HCT116 (cell line): ENCODE measurements around the gene CRADD. TPM values are rescaled to one million over a fixed set of nuclear protein-coding genes. Genes with fewer than 3 reads are reported as not detected.

Experiments
- ATAC-seq: fragments of 200-7000 bp; cut with Tn5 transposase; 2 replicates; pipeline ENCODE4 v1.9.1; 2020; ENCODE audit warnings: mild to moderate bottlenecking, moderate library complexity
- BruUV-seq: library from RNA; stranded (reverse); fragments of 400-500 nt; replicated peaks from 2 replicates; lab custom pipeline; 2021; lab: Mats Ljungman, UMichigan
- CTCF ChIA-PET: fragments of 300-600 bp; sonication (Branson Sonifier 250); formaldehyde crosslinking; loops from one replicate; lab custom pipeline; 2021; ENCODE audit warnings: antibody characterized with exemption; lab: Charles Lee
- POLR2A ChIA-PET: fragments of 300-600, 350-600 bp; sonication (Branson Sonifier 250); formaldehyde crosslinking; loops from one replicate; lab custom pipeline; 2021; ENCODE audit warnings: antibody characterized with exemption; lab: Charles Lee
- RAD21 ChIA-PET, 2 experiments: fragments of 300-600 bp; sonication (Branson Sonifier 250); formaldehyde crosslinking; loops; one replicate each; lab custom pipeline; 2023; ENCODE audit warnings: low total read pairs in 2 of 2; ENCODE audit not compliant: uncharacterized antibody in 2 of 2, unreplicated experiment in 2 of 2, low non-redundant PET in 1 of 2; lab: Charles Lee
- DNase-seq: peaks from one replicate; pipeline ENCODE4 v3.0.0-alpha.2; 2010; ENCODE audit warnings: low read depth, low spot score
- H2AFZ ChIP-seq: fragments of 200-600 bp; shearing (Covaris generic), sonication (generic); 2 replicates; pipeline ENCODE4 v1.6.1; 2017; ENCODE audit warnings: low read depth, mixed run types, mixed read lengths, antibody characterized with exemption, low read length; ENCODE audit not compliant: poor library complexity, severe bottlenecking
- H3K27ac ChIP-seq: 2 replicates; pipeline ENCODE4 v1.5.1; 2012; ENCODE audit warnings: low read depth, low read length
- H3K27me3 ChIP-seq: fragments of 200-600 bp; sonication (generic); 2 replicates; pipeline ENCODE4 v1.6.1; 2016; ENCODE audit warnings: mixed run types, low read length, mixed read lengths; ENCODE audit not compliant: insufficient read depth
- H3K36me3 ChIP-seq, 2 experiments: fragments of 200-500 bp in 1 of 2; fragments of 200-600 bp in 1 of 2; sonication (Bioruptor generic) in 1 of 2; sonication (generic) in 1 of 2; 2 replicates each; pipeline versions ENCODE4 v1.5.1 to v1.6.1; 2014 to 2016; ENCODE audit warnings: low read length in 2 of 2, inconsistent platforms in 1 of 2, mixed read lengths in 1 of 2, mixed run types in 1 of 2; ENCODE audit not compliant: insufficient read depth in 2 of 2, control insufficient read depth in 1 of 2
- H3K4me1 ChIP-seq, 2 experiments: fragments of 200-600 bp in 1 of 2; sonication (generic) in 1 of 2; 2 replicates each; pipeline versions ENCODE4 v1.5.1 to v1.6.1; 2012 to 2017; ENCODE audit warnings: low read length in 2 of 2, inconsistent platforms in 1 of 2, mild to moderate bottlenecking in 1 of 2, mixed read lengths in 1 of 2, mixed run types in 1 of 2, moderate library complexity in 1 of 2; ENCODE audit not compliant: insufficient read depth in 2 of 2, control insufficient read depth in 1 of 2
- H3K4me2 ChIP-seq: fragments of 200-600 bp; sonication (generic); 2 replicates; pipeline ENCODE4 v1.6.1; 2017; ENCODE audit warnings: mixed run types, low read length, mixed read lengths
- H3K4me3 ChIP-seq, 2 experiments: fragments of 200-600 bp in 1 of 2; sonication (generic) in 1 of 2; replicated peaks in 1 of 2; 2 replicates each; pipeline ENCODE4 v1.5.1; 2011 to 2016; ENCODE audit warnings: low read length in 2 of 2, control low read depth in 1 of 2, low read depth in 1 of 2, mild to moderate bottlenecking in 1 of 2, mixed read lengths in 1 of 2, mixed run types in 1 of 2
- H3K79me2 ChIP-seq: fragments of 200-600 bp; sonication (generic); 2 replicates; pipeline ENCODE4 v1.6.1; 2017; ENCODE audit warnings: mild to moderate bottlenecking, mixed run types, low read length, moderate library complexity, mixed read lengths; ENCODE audit not compliant: insufficient read depth
- H3K9ac ChIP-seq: fragments of 200-600 bp; sonication (generic); 2 replicates; pipeline ENCODE4 v1.6.1; 2016; ENCODE audit warnings: low read length, mixed read lengths
- H3K9me2 ChIP-seq: fragments of 200-600 bp; sonication (generic), shearing (Covaris generic); 2 replicates; pipeline ENCODE4 v1.6.1; 2017; ENCODE audit warnings: mixed run types, mild to moderate bottlenecking, moderate library complexity; ENCODE audit not compliant: insufficient read depth
- H3K9me3 ChIP-seq, 2 experiments: fragments of 200-500 bp in 1 of 2; fragments of 200-600 bp in 1 of 2; sonication (Bioruptor generic) in 1 of 2; sonication (generic) in 1 of 2; 2 replicates each; pipeline ENCODE4 v1.6.1; 2014 to 2017; ENCODE audit warnings: low read length in 2 of 2, mixed read lengths in 2 of 2, inconsistent platforms in 1 of 2, low read depth in 1 of 2, mild to moderate bottlenecking in 1 of 2, mixed run types in 1 of 2, moderate library complexity in 1 of 2; ENCODE audit not compliant: control insufficient read depth in 1 of 2, insufficient read depth in 1 of 2
- H4K20me1 ChIP-seq: fragments of 200-600 bp; sonication (generic), shearing (Covaris generic); 2 replicates; pipeline ENCODE4 v1.6.1; 2017; ENCODE audit warnings: mixed run types, mild to moderate bottlenecking, moderate library complexity; ENCODE audit not compliant: insufficient read depth
- ATF3 ChIP-seq: IDR thresholded peaks from 2 replicates; pipeline ENCODE4 v1.6.1; 2012
- CBX3 ChIP-seq: IDR thresholded peaks from 2 replicates; pipeline ENCODE4 v1.6.1; 2012; ENCODE audit warnings: low read depth
- CEBPB ChIP-seq: IDR thresholded peaks from 2 replicates; pipeline ENCODE4 v1.6.1; 2012; ENCODE audit warnings: low read depth
- CTCF ChIP-seq, 3 experiments: fragments of 200-600 bp in 1 of 3; sonication (generic) in 1 of 3; IDR thresholded peaks in 2 of 3; conservative IDR thresholded peaks in 1 of 3; 2 replicates each; pipeline ENCODE4 v1.5.1; 2012 to 2017; ENCODE audit warnings: low read depth in 2 of 3, low read length in 2 of 3, antibody characterized with exemption in 1 of 3, borderline replicate concordance in 1 of 3, control low read depth in 1 of 3, mild to moderate bottlenecking in 1 of 3, mixed read lengths in 1 of 3, mixed run types in 1 of 3, moderate library complexity in 1 of 3; ENCODE audit not compliant: insufficient read depth in 1 of 3
- EGR1 ChIP-seq: IDR thresholded peaks from 2 replicates; pipeline ENCODE4 v1.6.1; 2012; ENCODE audit warnings: low read depth
- ELF1 ChIP-seq: IDR thresholded peaks from 2 replicates; pipeline ENCODE4 v1.6.1; 2012; ENCODE audit warnings: low read depth, borderline replicate concordance
- EZH2phosphoT487 ChIP-seq: fragments of 200-600 bp; IDR thresholded peaks from 2 replicates; pipeline ENCODE4 v1.6.1; 2018; ENCODE audit warnings: antibody characterized with exemption, borderline replicate concordance
- FOSL1 ChIP-seq: IDR thresholded peaks from 2 replicates; pipeline ENCODE4 v1.6.1; 2012; ENCODE audit warnings: low read depth
- JUND ChIP-seq: IDR thresholded peaks from 2 replicates; pipeline ENCODE4 v1.6.1; 2012
- POLR2A ChIP-seq: IDR thresholded peaks from 2 replicates; pipeline ENCODE4 v1.7.0; 2011; ENCODE audit warnings: borderline replicate concordance; ENCODE audit not compliant: insufficient read depth, insufficient read length; ENCODE audit errors: extremely low read depth
- RAD21 ChIP-seq: IDR thresholded peaks from 2 replicates; pipeline ENCODE4 v1.6.1; 2012; ENCODE audit warnings: low read depth, mild to moderate bottlenecking
- REST ChIP-seq: IDR thresholded peaks from 2 replicates; pipeline ENCODE4 v1.6.1; 2012; ENCODE audit warnings: low read depth
- SRF ChIP-seq: IDR thresholded peaks from 2 replicates; pipeline ENCODE4 v1.6.1; 2012; ENCODE audit warnings: low read depth
- TCF7L2 ChIP-seq: IDR thresholded peaks from 2 replicates; pipeline ENCODE4 v1.7.0; 2011; ENCODE audit warnings: borderline replicate concordance, inconsistent platforms; ENCODE audit not compliant: insufficient read depth, insufficient read length; ENCODE audit errors: extremely low read depth
- YY1 ChIP-seq: IDR thresholded peaks from 2 replicates; pipeline ENCODE4 v1.6.1; 2011; ENCODE audit warnings: low read length, low read depth, moderate library complexity, mild to moderate bottlenecking; ENCODE audit not compliant: insufficient replicate concordance; ENCODE audit errors: extremely low read depth
- ZBTB33 ChIP-seq: IDR thresholded peaks from 2 replicates; pipeline ENCODE4 v1.6.1; 2011; ENCODE audit warnings: mild to moderate bottlenecking, low read length, moderate library complexity; ENCODE audit not compliant: insufficient replicate concordance; ENCODE audit errors: extremely low read depth
- ZFX ChIP-seq: fragments of 450-650 bp; IDR thresholded peaks from 2 replicates; pipeline ENCODE4 v1.6.1; 2017
- ZNF274 ChIP-seq: fragments of 200-500 bp; sonication (Bioruptor generic); IDR thresholded peaks from 2 replicates; pipeline ENCODE4 v1.6.1; 2014; ENCODE audit warnings: mild to moderate bottlenecking, low read depth, low read length, inconsistent platforms
- intact Hi-C: fragments of 100-400 bp; cut with micrococcal nuclease; formaldehyde crosslinking; loops from 2 replicates; pipeline ENCODE4 v1.10.0; 2022
- total RNA-seq: library from RNA; stranded (reverse); gene quantifications from one replicate; pipeline ENCODE4 v1.2.1, GENCODE V29; 2021; ENCODE audit not compliant: unreplicated experiment

The CRADD gene
- total RNA-seq, 1 experiment from 2014 or later: 12.2 TPM

GRCh38 chr12:93796729-93797128, 119.6 kb downstream of the CRADD start:
- Histone ChIP-seq H3K9ac (no peak overlapping the region), H3K79me2 (no peaks in the 10 kb centered on the region), H3K27ac (no peak overlapping the region), H3K9me3 (no peaks in the 10 kb centered on the region), H2AFZ (no peak overlapping the region), H3K4me3 (no peak overlapping the region), H3K36me3 (no peaks in the 10 kb centered on the region), H4K20me1 (no peaks in the 10 kb centered on the region), H3K9me2 (no peaks in the 10 kb centered on the region), H3K27me3 (no peaks in the 10 kb centered on the region), H3K4me2 (no peak overlapping the region), H3K4me1 (peaks cover 0 to 14% of the 10 kb centered on the region in 2 experiments; a peak in 2 of 4 replicates)
- ATAC-seq (no peak), DNase-seq (no peak)
- RAD21 ChIA-PET: no interaction called here
- POLR2A ChIA-PET: no interaction called here
- no peak for TF ChIP-seq ZNF274
- no peak for TF ChIP-seq YY1
- TF ChIP-seq JUND: no peak
- TF ChIP-seq TCF7L2: no peak
- TF ChIP-seq ATF3: no peak
- TF ChIP-seq RAD21: no peak
- no peak for TF ChIP-seq ZFX
- TF ChIP-seq CBX3: no peak
- no peak for TF ChIP-seq CTCF (IDR thresholded peaks at IDR 0.05 in 2 of 3, conservative IDR thresholded peaks at IDR 0.05 in 1 of 3; ENCODE audit: borderline replicate concordance in 1 of 3, insufficient read depth in 1 of 3, low read depth in 2 of 3, low read length in 2 of 3)
- TF ChIP-seq ZBTB33: no peak
- no peak for TF ChIP-seq EZH2phosphoT487
- TF ChIP-seq CEBPB: no peak
- TF ChIP-seq SRF: no peak
- no peak for TF ChIP-seq FOSL1
- TF ChIP-seq REST: no peak
- TF ChIP-seq ELF1: no peak
- no peak for TF ChIP-seq POLR2A
- TF ChIP-seq EGR1: no peak
- intact Hi-C loops: no loop called here
- CTCF ChIA-PET: no interaction called here
- BruUV-seq: no TSS peak
